Activated CD4-positive, CD25-positive, alpha-beta regulatory T cell treated with anti-CD3 and anti-CD28 coated beads, Interleukin-2, amount 50 U/mL, for 24 hours (primary cell): ENCODE results near the gene SEPTIN2.
A peak's percentile ranks its signal among the peaks of the same experiment; 100 is the strongest.
"Not testable (repeated sequence)": the region's sequence is repeated elsewhere in the genome, so short reads cannot be mapped to it uniquely, and the experiment has no call there.

Experiments
- ATAC-seq, 2 donors: fragments of 150-1000 bp; cut with Tn5 transposase; one replicate each; pipeline ENCODE4 v1.10.0; 2021; ENCODE audit warnings: mild to moderate bottlenecking in 1 of 2, moderate library complexity in 1 of 2

The SEPTIN2 gene

GRCh38 chr2:241390301-241391206 is 74.8 kb downstream of the SEPTIN2 start:
- ATAC-seq = peak in 1 of 2 donors; percentile 30

GRCh38 chr2:241391892-241392665 is 76.4 kb downstream of the SEPTIN2 start:
- no peak for ATAC-seq

- ATAC-seq = not testable (repeated sequence)
These were observed 77.0 kb downstream of the SEPTIN2 start for GRCh38 chr2:241392753-241393152.

GRCh38 chr2:241393524-241394196 is 77.9 kb downstream of the SEPTIN2 start:
- ATAC-seq = no peak

- not testable (repeated sequence) for ATAC-seq
These were observed 81.1 kb downstream of the SEPTIN2 start for GRCh38 chr2:241396809-241397208.

- ATAC-seq = no peak
These were observed 84.5 kb downstream of the SEPTIN2 start for GRCh38 chr2:241399941-241400922.
